ENCODE data around the gene ARMC9. TPM values are rescaled to one million over a fixed set of nuclear protein-coding genes. Genes with fewer than 3 reads are reported as not detected.

The ARMC9 gene
- total and polyA plus RNA-seq, 7 donors, result 1.4 to 18.4 (median 2.2) TPM

DNA sequence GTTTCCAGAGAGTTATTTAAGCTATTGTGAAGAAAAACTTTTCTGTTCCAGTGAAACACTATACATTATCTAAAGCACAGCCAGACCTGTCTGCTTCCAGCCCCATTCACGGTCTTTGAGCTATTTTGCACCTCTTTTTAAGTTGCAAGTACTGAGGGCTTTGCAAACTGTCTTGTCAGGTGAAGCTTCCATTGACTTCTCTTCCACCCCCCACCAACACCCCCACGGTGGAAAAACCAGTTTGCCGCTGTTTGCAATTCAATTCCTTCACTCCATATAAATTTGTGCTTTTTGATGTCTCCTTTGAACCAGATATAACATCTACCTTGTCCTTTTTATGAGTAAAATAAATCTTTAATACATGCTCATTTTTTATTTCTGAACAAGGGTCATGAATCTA, 212.8 kb downstream of the ARMC9 start:
- intact Hi-C loops (cut with DNase I), result loop anchor here (5.0 to 10.0 kb wide), 4 partner anchors 114 to 306 kb away; no protein-coding TSS in a partner anchor
- ATAC-seq (no peak), DNase-seq (no peak)
- Histone ChIP-seq H3K27me3 (ENCODE audit: insufficient read depth in 3 of 3, low read length in 2 of 3) (peaks cover 0 to 12% (median 1%) of the 10 kb centered on the region in 3 donors), H3K4me1 (peaks cover 6% of the 10 kb centered on the region), H3K9me3 (no peaks in the 10 kb centered on the region), H3K27ac (no peak overlapping the region), H3K4me3 (no peak overlapping the region), H3K36me3 (ENCODE audit: insufficient read depth in 1 of 2, low read depth in 1 of 2) (no peaks in the 10 kb centered on the region)
- WGBS, 3 donors, result 63 to 65% (median 65%) methylated on average over 3 of the region's 3 CpGs
- TF ChIP-seq, protein P1, sequence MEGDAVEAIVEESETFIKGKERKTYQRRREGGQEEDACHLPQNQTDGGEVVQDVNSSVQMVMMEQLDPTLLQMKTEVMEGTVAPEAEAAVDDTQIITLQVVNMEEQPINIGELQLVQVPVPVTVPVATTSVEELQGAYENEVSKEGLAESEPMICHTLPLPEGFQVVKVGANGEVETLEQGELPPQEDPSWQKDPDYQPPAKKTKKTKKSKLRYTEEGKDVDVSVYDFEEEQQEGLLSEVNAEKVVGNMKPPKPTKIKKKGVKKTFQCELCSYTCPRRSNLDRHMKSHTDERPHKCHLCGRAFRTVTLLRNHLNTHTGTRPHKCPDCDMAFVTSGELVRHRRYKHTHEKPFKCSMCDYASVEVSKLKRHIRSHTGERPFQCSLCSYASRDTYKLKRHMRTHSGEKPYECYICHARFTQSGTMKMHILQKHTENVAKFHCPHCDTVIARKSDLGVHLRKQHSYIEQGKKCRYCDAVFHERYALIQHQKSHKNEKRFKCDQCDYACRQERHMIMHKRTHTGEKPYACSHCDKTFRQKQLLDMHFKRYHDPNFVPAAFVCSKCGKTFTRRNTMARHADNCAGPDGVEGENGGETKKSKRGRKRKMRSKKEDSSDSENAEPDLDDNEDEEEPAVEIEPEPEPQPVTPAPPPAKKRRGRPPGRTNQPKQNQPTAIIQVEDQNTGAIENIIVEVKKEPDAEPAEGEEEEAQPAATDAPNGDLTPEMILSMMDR (IDR thresholded peaks at IDR 0.05), result no peak

DNA sequence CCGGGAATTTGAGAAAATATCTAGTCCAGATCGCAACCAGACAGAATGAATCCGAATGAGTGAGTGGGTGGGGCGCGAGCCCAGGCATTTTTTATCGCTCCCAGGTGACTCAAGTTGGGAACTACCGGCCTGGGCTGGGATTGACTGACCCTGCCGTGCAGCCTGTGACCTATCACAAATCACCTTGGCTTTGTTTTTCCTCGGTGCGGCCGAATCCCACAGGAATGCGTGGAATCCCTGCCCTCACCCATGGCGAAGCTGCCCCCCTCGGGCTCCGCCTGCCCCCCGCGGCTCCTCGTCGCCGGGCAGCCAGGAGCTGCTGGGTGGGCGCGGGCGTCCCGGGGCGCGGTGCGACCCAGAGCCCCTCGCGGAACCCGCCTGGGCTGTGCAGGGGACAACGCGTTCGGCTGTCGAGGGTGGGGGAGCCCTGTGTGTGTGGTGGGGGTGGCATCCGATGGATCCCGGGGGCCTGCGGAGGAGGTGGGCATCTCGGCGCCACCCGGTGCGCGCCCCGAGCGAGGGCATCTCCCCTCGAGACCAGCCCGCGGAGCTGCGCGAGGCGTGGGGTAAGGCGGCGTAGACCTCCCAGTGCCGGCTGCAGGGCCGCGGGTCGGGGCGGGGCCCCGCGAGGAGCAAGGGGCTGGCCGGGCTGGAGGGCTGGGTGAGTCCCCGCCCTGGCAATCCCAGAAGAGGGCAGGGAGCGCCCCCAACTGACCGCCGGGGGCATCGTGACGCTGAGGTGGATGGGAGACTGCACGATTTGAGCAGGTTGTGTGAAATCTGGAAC, 213.6 kb downstream of the ARMC9 start:
- intact Hi-C loops (cut with DNase I), result loop anchor here (5.0 to 10.0 kb wide), 4 partner anchors 115 to 307 kb away; no protein-coding TSS in a partner anchor
- no peak overlapping the region for H3K27ac ChIP-seq
- WGBS, 3 donors, result 4% methylated on average over 43 to 67 of the region's 67 CpGs
- ATAC-seq, result peak; percentile 92 to 98 (median 97)
- H3K4me1 ChIP-seq, result peaks cover 6% of the 10 kb centered on the region
- TF ChIP-seq, protein P1 (IDR thresholded peaks at IDR 0.05), result peak; percentile 79
- DNase-seq, result peak; percentile 85 to 86
- no peaks in the 10 kb centered on the region for H3K36me3 ChIP-seq (ENCODE audit: insufficient read depth in 1 of 2, low read depth in 1 of 2)
- H3K4me3 ChIP-seq, result peak overlapping the region; percentile 66
- peaks cover 0 to 12% (median 1%) of the 10 kb centered on the region in 3 donors for H3K27me3 ChIP-seq (ENCODE audit: insufficient read depth in 3 of 3, low read length in 2 of 3)
- no peaks in the 10 kb centered on the region for H3K9me3 ChIP-seq

GRCh38 chr2:231412618-231412963, 214.2 kb downstream of the ARMC9 start:
- WGBS, 3 donors, result 18 to 35% (median 25%) methylated on average over 9 of the region's 9 CpGs
- H3K36me3 ChIP-seq (ENCODE audit: insufficient read depth in 1 of 2, low read depth in 1 of 2), result no peaks in the 10 kb centered on the region
- ATAC-seq (peak in 1 of 4 donors; percentile 16), DNase-seq (no peak)
- H3K27ac ChIP-seq, result no peak overlapping the region
- peak overlapping the region; percentile 66 for H3K4me3 ChIP-seq
- H3K9me3 ChIP-seq, result no peaks in the 10 kb centered on the region
- TF ChIP-seq, protein P1 (IDR thresholded peaks at IDR 0.05), result no peak
- H3K4me1 ChIP-seq, result peaks cover 6% of the 10 kb centered on the region
- intact Hi-C loops (cut with DNase I), result loop anchor here (5.0 to 10.0 kb wide), 4 partner anchors 115 to 308 kb away; no protein-coding TSS in a partner anchor
- peaks cover 0 to 12% (median 1%) of the 10 kb centered on the region in 3 donors for H3K27me3 ChIP-seq (ENCODE audit: insufficient read depth in 3 of 3, low read length in 2 of 3)

GRCh38 chr2:231413456-231413855, 215.0 kb downstream of the ARMC9 start:
- Histone ChIP-seq H3K4me3 (no peak overlapping the region), H3K4me1 (peaks cover 6% of the 10 kb centered on the region), H3K36me3 (ENCODE audit: insufficient read depth in 1 of 2, low read depth in 1 of 2) (no peaks in the 10 kb centered on the region), H3K27ac (no peak overlapping the region), H3K9me3 (no peaks in the 10 kb centered on the region), H3K27me3 (ENCODE audit: insufficient read depth in 3 of 3, low read length in 2 of 3) (peaks cover 0 to 12% (median 1%) of the 10 kb centered on the region in 3 donors)
- ATAC-seq (no peak), DNase-seq (no peak)
- 83 to 86% (median 85%) methylated on average over 6 of the region's 6 CpGs for WGBS, 3 donors
- intact Hi-C loops (cut with DNase I), result loop anchor here (5.0 to 10.0 kb wide), 4 partner anchors 116 to 309 kb away; no protein-coding TSS in a partner anchor
- TF ChIP-seq, protein P1 (IDR thresholded peaks at IDR 0.05), result no peak

All from psoas muscle (tissue), 8 donors.